ENCODE results near the gene CPNE2.

The CPNE2 gene

GRCh38 chr16:57091975-57092785 is at the start of gene CPNE2:
Gene CPNE2 (plus strand): TSS chr16:57092583. CDS start chr16:57110743, 18,160 bp downstream.
- DNase-seq (ENCODE audit: low read depth, low spot score): no peak
- Histone ChIP-seq H3K4me3 (peak within 1 kb of the TSS; percentile 74), H3K9ac (ENCODE audit: insufficient read length) (peak within 1 kb of the TSS; percentile 45), H3K27ac (no peak within 1 kb of the TSS), H3K36me3 (ENCODE audit: insufficient read depth, low read length) (no peaks in the 10 kb centered on the region), H3K9me3 (ENCODE audit: low read depth, low read length) (no peaks in the 10 kb centered on the region)
- TF ChIP-seq FOXP2 (optimal IDR thresholded peaks at IDR 0.05; ENCODE audit: control extremely low read depth, extremely low read length, insufficient read depth) (no peak), EZH2 (IDR thresholded peaks at IDR 0.05) (no peak), POLR2AphosphoS5 (IDR thresholded peaks at IDR 0.05; ENCODE audit: borderline replicate concordance, low read depth, low read length) (no peak)

- no peaks in the 10 kb centered on the region for H3K36me3 ChIP-seq (ENCODE audit: insufficient read depth, low read length)
- TF ChIP-seq FOXP2 (optimal IDR thresholded peaks at IDR 0.05; ENCODE audit: control extremely low read depth, extremely low read length, insufficient read depth): no peak
- TF ChIP-seq EZH2 (IDR thresholded peaks at IDR 0.05): no peak
- no peak for TF ChIP-seq POLR2AphosphoS5 (IDR thresholded peaks at IDR 0.05; ENCODE audit: borderline replicate concordance, low read depth, low read length)
- no peak for DNase-seq (ENCODE audit: low read depth, low spot score)
- H3K9ac ChIP-seq (ENCODE audit: insufficient read length): no peak overlapping the region
- no peak overlapping the region for H3K27ac ChIP-seq
- H3K9me3 ChIP-seq (ENCODE audit: low read depth, low read length): no peaks in the 10 kb centered on the region
- no peak overlapping the region for H3K4me3 ChIP-seq
Measured at GRCh38 chr16:57043248-57043647, 49.1 kb upstream of the CPNE2 start.

DNA sequence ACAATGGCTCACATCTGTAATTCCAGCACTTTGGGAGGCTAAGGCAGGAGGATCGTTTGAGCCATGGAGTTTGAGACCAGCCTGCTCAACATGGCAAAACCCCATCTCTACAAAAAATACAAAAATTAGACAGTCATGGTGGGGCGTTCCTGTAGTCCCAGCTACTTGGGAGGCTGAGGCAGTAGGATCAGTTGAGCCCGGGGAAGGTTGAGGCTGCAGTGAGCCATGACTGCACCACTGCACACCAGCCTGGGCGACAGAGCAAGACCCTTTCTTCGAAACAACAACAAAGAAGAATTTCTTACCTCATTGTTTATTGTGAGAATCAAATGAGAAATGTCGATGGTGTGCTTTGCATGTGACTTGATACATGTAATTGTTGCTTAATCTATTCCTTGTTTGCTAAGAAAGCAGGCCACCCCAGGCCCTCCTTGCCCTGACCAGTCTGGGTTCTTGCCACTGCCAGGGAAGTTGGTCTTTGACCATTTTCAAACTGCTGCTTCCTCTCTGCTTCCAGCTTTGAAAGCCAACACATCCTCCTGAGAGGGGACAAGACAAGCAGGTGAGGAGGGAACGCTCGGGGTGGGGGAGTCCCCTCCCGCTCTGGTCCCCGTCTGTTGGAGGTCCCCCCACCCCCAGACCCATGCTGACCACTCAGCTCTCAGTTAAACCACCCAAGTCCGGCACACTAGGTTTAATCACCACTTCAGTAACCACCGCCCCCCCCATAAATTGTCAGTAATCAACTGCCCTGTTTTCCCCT is 47.3 kb upstream of the CPNE2 start:
- Histone ChIP-seq H3K36me3 (ENCODE audit: insufficient read depth, low read length) (no peaks in the 10 kb centered on the region), H3K27ac (no peak overlapping the region), H3K4me3 (no peak overlapping the region), H3K9me3 (ENCODE audit: low read depth, low read length) (no peaks in the 10 kb centered on the region), H3K9ac (ENCODE audit: insufficient read length) (no peak overlapping the region)
- DNase-seq (ENCODE audit: low read depth, low spot score): no peak
- TF ChIP-seq POLR2AphosphoS5 (IDR thresholded peaks at IDR 0.05; ENCODE audit: borderline replicate concordance, low read depth, low read length): no peak
- no peak for TF ChIP-seq FOXP2 (optimal IDR thresholded peaks at IDR 0.05; ENCODE audit: control extremely low read depth, extremely low read length, insufficient read depth)
- TF ChIP-seq EZH2 (IDR thresholded peaks at IDR 0.05): no peak

- H3K9ac ChIP-seq (ENCODE audit: insufficient read length): no peak overlapping the region
Measured at GRCh38 chr16:57045694-57046381, 46.5 kb upstream of the CPNE2 start.

DNA sequence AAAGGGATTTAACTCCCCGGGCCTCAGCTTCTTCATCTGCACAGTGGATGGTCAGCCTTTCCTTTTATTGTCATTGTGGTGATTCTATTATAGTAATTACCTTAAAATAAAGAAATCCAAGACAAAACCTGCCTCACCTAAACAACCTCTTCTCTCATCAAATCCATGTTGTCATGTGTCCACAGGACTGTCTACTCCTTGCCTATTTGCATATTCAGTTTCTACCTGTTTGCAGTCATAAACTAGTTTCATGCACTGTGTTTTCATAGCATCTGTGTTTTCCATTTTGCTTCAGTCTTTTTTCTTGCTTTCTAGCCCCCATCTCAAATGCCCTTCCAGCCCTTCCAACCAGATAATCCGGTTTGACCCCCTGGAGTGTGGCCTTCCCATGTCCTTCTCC is 44.3 kb upstream of the CPNE2 start:
- Histone ChIP-seq H3K9me3 (ENCODE audit: low read depth, low read length) (no peaks in the 10 kb centered on the region), H3K27ac (no peak overlapping the region), H3K4me3 (no peak overlapping the region), H3K9ac (ENCODE audit: insufficient read length) (no peak overlapping the region), H3K36me3 (ENCODE audit: insufficient read depth, low read length) (no peaks in the 10 kb centered on the region)
- DNase-seq (ENCODE audit: low read depth, low spot score): no peak
- TF ChIP-seq FOXP2 (optimal IDR thresholded peaks at IDR 0.05; ENCODE audit: control extremely low read depth, extremely low read length, insufficient read depth) (no peak), EZH2 (IDR thresholded peaks at IDR 0.05) (no peak), POLR2AphosphoS5 (IDR thresholded peaks at IDR 0.05; ENCODE audit: borderline replicate concordance, low read depth, low read length) (no peak)

More at GRCh38 chr16:57045694-57046381, 46.5 kb upstream of the CPNE2 start:
- Histone ChIP-seq H3K27ac (no peak overlapping the region), H3K36me3 (ENCODE audit: insufficient read depth, low read length) (no peaks in the 10 kb centered on the region), H3K4me3 (no peak overlapping the region), H3K9me3 (ENCODE audit: low read depth, low read length) (no peaks in the 10 kb centered on the region)
- TF ChIP-seq POLR2AphosphoS5 (IDR thresholded peaks at IDR 0.05; ENCODE audit: borderline replicate concordance, low read depth, low read length) (no peak), EZH2 (IDR thresholded peaks at IDR 0.05) (no peak), FOXP2 (optimal IDR thresholded peaks at IDR 0.05; ENCODE audit: control extremely low read depth, extremely low read length, insufficient read depth) (no peak)
- no peak for DNase-seq (ENCODE audit: low read depth, low spot score)

DNA sequence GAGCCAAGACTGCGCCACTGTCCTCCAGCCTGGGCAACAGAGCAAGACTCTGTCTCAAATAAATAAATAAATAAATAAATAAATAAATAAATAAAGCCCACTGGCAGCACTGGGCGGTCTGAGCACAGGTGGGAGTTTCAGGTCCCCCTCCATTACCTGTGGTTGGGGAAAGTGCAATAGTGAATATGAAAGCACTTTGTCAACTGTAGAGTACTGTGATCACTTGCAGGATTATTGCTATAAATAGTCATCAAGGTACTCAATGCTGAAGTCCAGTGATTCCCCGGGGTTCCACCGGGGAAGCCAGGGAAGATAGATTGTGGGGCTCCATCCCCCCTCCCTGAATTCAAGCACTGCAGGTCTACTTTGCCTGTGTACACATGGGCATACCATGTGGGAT is 42.7 kb upstream of the CPNE2 start:
- TF ChIP-seq EZH2 (IDR thresholded peaks at IDR 0.05): no peak
- no peaks in the 10 kb centered on the region for H3K36me3 ChIP-seq (ENCODE audit: insufficient read depth, low read length)

DNA sequence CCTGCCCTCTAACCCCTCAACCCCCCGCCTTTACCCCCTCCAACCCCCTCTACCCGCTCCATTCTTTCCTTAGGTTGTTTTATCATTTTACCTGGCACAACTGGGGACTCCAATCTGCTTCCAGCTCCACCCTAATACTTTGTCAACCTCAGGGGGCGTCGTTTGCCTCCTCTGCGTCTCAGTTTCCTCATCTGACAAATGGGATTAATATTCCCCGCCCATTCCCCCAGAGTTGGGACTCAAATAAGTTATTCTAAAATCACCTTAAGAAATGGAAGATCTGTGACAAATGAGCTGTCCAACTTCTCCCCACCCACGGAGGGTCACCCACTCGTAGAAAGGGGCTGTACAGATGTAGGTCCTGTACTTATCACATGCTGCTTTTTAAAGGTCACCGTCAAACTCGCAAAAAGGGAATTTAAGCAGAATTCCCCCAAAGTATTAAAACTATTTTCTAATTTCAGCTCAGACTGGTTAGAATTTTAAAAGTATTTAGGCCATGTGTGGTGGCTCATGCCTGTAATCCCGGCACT is 40.6 kb upstream of the CPNE2 start:
- no peak for DNase-seq (ENCODE audit: low read depth, low spot score)
- H3K9ac ChIP-seq (ENCODE audit: insufficient read length): no peak overlapping the region
- no peaks in the 10 kb centered on the region for H3K9me3 ChIP-seq (ENCODE audit: low read depth, low read length)
- H3K4me3 ChIP-seq: no peak overlapping the region
- no peak for TF ChIP-seq FOXP2 (optimal IDR thresholded peaks at IDR 0.05; ENCODE audit: control extremely low read depth, extremely low read length, insufficient read depth)
- no peak for TF ChIP-seq EZH2 (IDR thresholded peaks at IDR 0.05)
- no peak for TF ChIP-seq POLR2AphosphoS5 (IDR thresholded peaks at IDR 0.05; ENCODE audit: borderline replicate concordance, low read depth, low read length)
- H3K36me3 ChIP-seq (ENCODE audit: insufficient read depth, low read length): no peaks in the 10 kb centered on the region
- H3K27ac ChIP-seq: no peak overlapping the region

More for the DNA sequence above, 42.7 kb upstream of the CPNE2 start:
- H3K27ac ChIP-seq: no peak overlapping the region
- no peak overlapping the region for H3K9ac ChIP-seq (ENCODE audit: insufficient read length)
- no peak for DNase-seq (ENCODE audit: low read depth, low spot score)
- no peaks in the 10 kb centered on the region for H3K9me3 ChIP-seq (ENCODE audit: low read depth, low read length)
- H3K4me3 ChIP-seq: no peak overlapping the region

- TF ChIP-seq FOXP2 (optimal IDR thresholded peaks at IDR 0.05; ENCODE audit: control extremely low read depth, extremely low read length, insufficient read depth) (no peak), EZH2 (IDR thresholded peaks at IDR 0.05) (no peak), POLR2AphosphoS5 (IDR thresholded peaks at IDR 0.05; ENCODE audit: borderline replicate concordance, low read depth, low read length) (no peak)
- no peaks in the 10 kb centered on the region for H3K36me3 ChIP-seq (ENCODE audit: insufficient read depth, low read length)
- no peak for DNase-seq (ENCODE audit: low read depth, low spot score)
Measured at GRCh38 chr16:57053206-57053605, 39.2 kb upstream of the CPNE2 start.

More at GRCh38 chr16:57053206-57053605, 39.2 kb upstream of the CPNE2 start:
- no peaks in the 10 kb centered on the region for H3K9me3 ChIP-seq (ENCODE audit: low read depth, low read length)
- H3K27ac ChIP-seq: no peak overlapping the region
- H3K9ac ChIP-seq (ENCODE audit: insufficient read length): no peak overlapping the region
- H3K4me3 ChIP-seq: no peak overlapping the region

Data from SK-N-MC (cell line).